Measurements from ENCODE around the gene SIX2.

The SIX2 gene

GRCh38 chr2:45008296-45009129 is 739 bp downstream of the SIX2 start:
- H3K36me3 ChIP-seq (ENCODE audit: control insufficient read depth, insufficient read depth, low read length) = no peaks in the 10 kb centered on the region
- no peak overlapping the region for H3K27ac ChIP-seq (ENCODE audit: low read depth, low read length, severe bottlenecking)
- H3K4me3 ChIP-seq (ENCODE audit: extremely low read depth, insufficient read depth, low read length, poor library complexity, severe bottlenecking) = peak overlapping the region; percentile 11
- peaks cover 8% of the 10 kb centered on the region for H3K4me1 ChIP-seq (ENCODE audit: control insufficient read depth, insufficient read depth, low read length, poor library complexity, severe bottlenecking)
- WGBS, 2 experiments (ENCODE audit: insufficient coverage in 2 of 2) = 3% methylated on average over 64 to 67 of the region's 75 CpGs
- H3K9me3 ChIP-seq (ENCODE audit: control insufficient read depth, low read length) = no peaks in the 10 kb centered on the region

GRCh38 chr2:45007961-45008295 is 1.3 kb downstream of the SIX2 start:
- WGBS, 2 experiments (ENCODE audit: insufficient coverage in 2 of 2) = 7 to 11% methylated on average over 2 to 4 of the region's 6 CpGs
- Histone ChIP-seq H3K4me3 (ENCODE audit: extremely low read depth, insufficient read depth, low read length, poor library complexity, severe bottlenecking) (no peak overlapping the region), H3K4me1 (ENCODE audit: control insufficient read depth, insufficient read depth, low read length, poor library complexity, severe bottlenecking) (peaks cover 3% of the 10 kb centered on the region), H3K9me3 (ENCODE audit: control insufficient read depth, low read length) (no peaks in the 10 kb centered on the region), H3K36me3 (ENCODE audit: control insufficient read depth, insufficient read depth, low read length) (no peaks in the 10 kb centered on the region), H3K27ac (ENCODE audit: low read depth, low read length, severe bottlenecking) (no peak overlapping the region)

GRCh38 chr2:45006942-45007287 is 2.3 kb downstream of the SIX2 start:
- WGBS, 2 experiments (ENCODE audit: insufficient coverage in 2 of 2) = 22 to 28% methylated on average over 6 to 7 of the region's 7 CpGs
- no peaks in the 10 kb centered on the region for H3K36me3 ChIP-seq (ENCODE audit: control insufficient read depth, insufficient read depth, low read length)
- peaks cover 3% of the 10 kb centered on the region for H3K4me1 ChIP-seq (ENCODE audit: control insufficient read depth, insufficient read depth, low read length, poor library complexity, severe bottlenecking)
- H3K4me3 ChIP-seq (ENCODE audit: extremely low read depth, insufficient read depth, low read length, poor library complexity, severe bottlenecking) = no peak overlapping the region
- H3K9me3 ChIP-seq (ENCODE audit: control insufficient read depth, low read length) = no peaks in the 10 kb centered on the region
- no peak overlapping the region for H3K27ac ChIP-seq (ENCODE audit: low read depth, low read length, severe bottlenecking)

GRCh38 chr2:45006041-45006941 is 3.0 kb downstream of the SIX2 start:
- no peaks in the 10 kb centered on the region for H3K36me3 ChIP-seq (ENCODE audit: control insufficient read depth, insufficient read depth, low read length)
- H3K9me3 ChIP-seq (ENCODE audit: control insufficient read depth, low read length) = no peaks in the 10 kb centered on the region
- 10 to 14% methylated on average over 32 to 33 of the region's 37 CpGs for WGBS, 2 experiments (ENCODE audit: insufficient coverage in 2 of 2)
- no peak overlapping the region for H3K27ac ChIP-seq (ENCODE audit: low read depth, low read length, severe bottlenecking)
- H3K4me3 ChIP-seq (ENCODE audit: extremely low read depth, insufficient read depth, low read length, poor library complexity, severe bottlenecking) = no peak overlapping the region
- peaks cover 3% of the 10 kb centered on the region for H3K4me1 ChIP-seq (ENCODE audit: control insufficient read depth, insufficient read depth, low read length, poor library complexity, severe bottlenecking)

GRCh38 chr2:45005261-45006002 is 3.8 kb downstream of the SIX2 start:
- 0 to 4% methylated on average over 12 to 19 of the region's 25 CpGs for WGBS, 2 experiments (ENCODE audit: insufficient coverage in 2 of 2)
- Histone ChIP-seq H3K36me3 (ENCODE audit: control insufficient read depth, insufficient read depth, low read length) (no peaks in the 10 kb centered on the region), H3K4me1 (ENCODE audit: control insufficient read depth, insufficient read depth, low read length, poor library complexity, severe bottlenecking) (peaks cover 8% of the 10 kb centered on the region), H3K27ac (ENCODE audit: low read depth, low read length, severe bottlenecking) (no peak overlapping the region), H3K9me3 (ENCODE audit: control insufficient read depth, low read length) (no peaks in the 10 kb centered on the region), H3K4me3 (ENCODE audit: extremely low read depth, insufficient read depth, low read length, poor library complexity, severe bottlenecking) (no peak overlapping the region)

- Histone ChIP-seq H3K27ac (ENCODE audit: low read depth, low read length, severe bottlenecking) (no peak overlapping the region), H3K36me3 (ENCODE audit: control insufficient read depth, insufficient read depth, low read length) (no peaks in the 10 kb centered on the region), H3K4me3 (ENCODE audit: extremely low read depth, insufficient read depth, low read length, poor library complexity, severe bottlenecking) (peak overlapping the region; percentile 8), H3K4me1 (ENCODE audit: control insufficient read depth, insufficient read depth, low read length, poor library complexity, severe bottlenecking) (peaks cover 5% of the 10 kb centered on the region), H3K9me3 (ENCODE audit: control insufficient read depth, low read length) (no peaks in the 10 kb centered on the region)
- WGBS, 2 experiments (ENCODE audit: insufficient coverage in 2 of 2) = 0 to 2% methylated on average over 30 to 34 of the region's 45 CpGs
Observed at GRCh38 chr2:45004562-45005191, 4.6 kb downstream of the SIX2 start.

GRCh38 chr2:45003579-45004551 is 5.4 kb downstream of the SIX2 start:
- WGBS, 2 experiments (ENCODE audit: insufficient coverage in 2 of 2) = 7 to 8% methylated on average over 18 to 25 of the region's 41 CpGs
- no peaks in the 10 kb centered on the region for H3K36me3 ChIP-seq (ENCODE audit: control insufficient read depth, insufficient read depth, low read length)
- peaks cover 5% of the 10 kb centered on the region for H3K4me1 ChIP-seq (ENCODE audit: control insufficient read depth, insufficient read depth, low read length, poor library complexity, severe bottlenecking)
- H3K9me3 ChIP-seq (ENCODE audit: control insufficient read depth, low read length) = no peaks in the 10 kb centered on the region
- no peak overlapping the region for H3K4me3 ChIP-seq (ENCODE audit: extremely low read depth, insufficient read depth, low read length, poor library complexity, severe bottlenecking)
- no peak overlapping the region for H3K27ac ChIP-seq (ENCODE audit: low read depth, low read length, severe bottlenecking)

GRCh38 chr2:45002686-45003085 is 6.6 kb downstream of the SIX2 start:
- peaks cover 5% of the 10 kb centered on the region for H3K4me1 ChIP-seq (ENCODE audit: control insufficient read depth, insufficient read depth, low read length, poor library complexity, severe bottlenecking)
- no peak overlapping the region for H3K4me3 ChIP-seq (ENCODE audit: extremely low read depth, insufficient read depth, low read length, poor library complexity, severe bottlenecking)
- 24 to 28% methylated on average over 2 to 3 of the region's 3 CpGs for WGBS, 2 experiments (ENCODE audit: insufficient coverage in 2 of 2)
- no peaks in the 10 kb centered on the region for H3K9me3 ChIP-seq (ENCODE audit: control insufficient read depth, low read length)
- H3K36me3 ChIP-seq (ENCODE audit: control insufficient read depth, insufficient read depth, low read length) = no peaks in the 10 kb centered on the region
- no peak overlapping the region for H3K27ac ChIP-seq (ENCODE audit: low read depth, low read length, severe bottlenecking)

- WGBS, 2 experiments (ENCODE audit: insufficient coverage in 2 of 2) = 0 to 7% methylated on average over 4 to 5 of the region's 9 CpGs
- Histone ChIP-seq H3K27ac (ENCODE audit: low read depth, low read length, severe bottlenecking) (no peak overlapping the region), H3K9me3 (ENCODE audit: control insufficient read depth, low read length) (no peaks in the 10 kb centered on the region), H3K4me3 (ENCODE audit: extremely low read depth, insufficient read depth, low read length, poor library complexity, severe bottlenecking) (no peak overlapping the region), H3K4me1 (ENCODE audit: control insufficient read depth, insufficient read depth, low read length, poor library complexity, severe bottlenecking) (peaks cover 5% of the 10 kb centered on the region), H3K36me3 (ENCODE audit: control insufficient read depth, insufficient read depth, low read length) (no peaks in the 10 kb centered on the region)
Observed at GRCh38 chr2:45001869-45002385, 7.3 kb downstream of the SIX2 start.

All from mesodermal cell (in vitro differentiated cells).